Stimulated activated CD8-positive, alpha-beta memory T cell treated with anti-CD3 and anti-CD28 coated beads, Interleukin-7, amount 100 ng/mL, for 4 hours (primary cell): Measurements from ENCODE around the gene CROCC2.

Experiments
- DNase-seq, 2 donors: peaks; one replicate each; pipeline ENCODE4 v3.0.0-alpha.2; 2020; ENCODE audit warnings: low read depth in 2 of 2

CROCC2 gene

DNA sequence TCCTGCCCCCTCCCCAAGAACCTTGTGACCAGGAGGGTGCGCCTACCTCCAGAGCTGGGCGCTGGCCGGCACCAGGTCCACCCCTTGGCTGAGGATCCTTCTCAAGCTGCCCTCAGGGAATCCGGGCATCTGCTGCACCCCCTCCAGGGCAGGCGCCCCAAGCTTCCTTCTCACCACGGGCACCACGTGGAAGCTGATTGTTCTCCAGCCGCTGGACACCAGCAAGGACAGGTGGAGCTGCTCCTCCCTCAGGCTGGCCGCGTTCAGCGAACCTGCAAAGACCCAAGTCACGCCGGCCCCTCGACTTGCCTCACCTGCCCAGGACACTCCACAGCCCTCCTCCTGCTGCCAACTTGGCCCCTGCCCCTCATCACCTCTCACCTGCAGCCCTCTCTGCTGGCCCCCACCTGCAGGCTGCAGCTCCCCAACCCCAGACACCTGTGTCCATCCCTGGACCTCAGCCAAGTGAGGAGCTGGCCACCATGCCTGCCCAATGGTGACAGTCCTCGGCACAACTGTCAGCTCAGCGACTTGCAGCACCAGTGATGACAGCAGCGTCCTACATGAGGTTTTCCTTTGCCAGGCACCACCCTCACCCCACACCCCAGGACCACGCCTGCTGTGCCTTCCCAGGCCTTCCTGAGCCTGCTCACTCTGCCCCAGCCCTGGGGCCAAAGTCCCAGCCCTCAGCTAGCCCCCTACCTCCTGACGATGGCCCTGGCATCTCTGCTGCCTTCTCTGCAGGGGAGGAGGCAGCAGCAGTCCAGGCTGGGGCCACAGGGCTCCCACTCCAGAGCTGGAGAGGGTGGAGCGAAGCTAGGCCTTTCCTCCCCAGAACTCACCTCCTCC, 14.4 kb upstream of the CROCC2 start:
- no peak for DNase-seq

DNA sequence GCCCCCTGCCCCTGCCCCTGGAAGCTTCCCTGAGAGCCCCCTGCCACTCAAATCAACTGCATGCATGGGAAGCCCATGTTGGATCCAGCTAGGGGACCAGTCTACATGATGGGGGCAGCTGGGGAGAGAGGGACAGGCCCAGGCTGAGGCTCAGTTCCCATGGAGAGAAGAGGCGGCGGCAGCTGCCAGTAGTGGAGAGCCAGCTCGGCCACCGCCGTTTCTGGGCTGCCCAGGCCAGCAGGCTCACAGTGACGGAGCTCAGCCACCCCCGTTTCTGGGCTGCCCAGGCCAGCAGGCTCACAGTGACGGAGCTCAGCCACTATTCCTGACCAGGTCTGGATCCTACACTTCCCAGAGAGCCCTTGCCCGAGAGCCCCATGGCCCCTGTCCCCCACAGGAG, 13.8 kb upstream of the CROCC2 start:
- DNase-seq = no peak

DNA sequence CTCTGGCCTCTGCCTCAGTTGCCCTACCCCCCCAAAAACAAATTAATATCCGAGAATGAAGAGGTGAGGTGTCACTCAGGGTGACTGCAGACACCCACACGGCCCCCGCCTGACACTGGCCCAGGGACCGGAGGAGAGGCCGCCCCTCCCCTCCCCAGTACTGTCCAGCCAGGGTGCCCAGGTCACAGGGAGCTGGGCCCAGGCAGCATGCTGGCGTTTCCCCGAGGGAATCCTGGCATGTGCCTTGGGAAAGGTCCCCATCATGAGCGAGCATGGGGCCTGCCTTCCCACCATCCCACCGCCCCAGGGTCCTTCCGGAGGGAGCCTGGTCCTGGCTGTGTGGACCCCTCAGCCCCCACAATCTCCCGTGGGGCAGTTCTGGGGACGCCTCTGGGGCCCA, 13.2 kb upstream of the CROCC2 start:
- no peak for DNase-seq

DNA sequence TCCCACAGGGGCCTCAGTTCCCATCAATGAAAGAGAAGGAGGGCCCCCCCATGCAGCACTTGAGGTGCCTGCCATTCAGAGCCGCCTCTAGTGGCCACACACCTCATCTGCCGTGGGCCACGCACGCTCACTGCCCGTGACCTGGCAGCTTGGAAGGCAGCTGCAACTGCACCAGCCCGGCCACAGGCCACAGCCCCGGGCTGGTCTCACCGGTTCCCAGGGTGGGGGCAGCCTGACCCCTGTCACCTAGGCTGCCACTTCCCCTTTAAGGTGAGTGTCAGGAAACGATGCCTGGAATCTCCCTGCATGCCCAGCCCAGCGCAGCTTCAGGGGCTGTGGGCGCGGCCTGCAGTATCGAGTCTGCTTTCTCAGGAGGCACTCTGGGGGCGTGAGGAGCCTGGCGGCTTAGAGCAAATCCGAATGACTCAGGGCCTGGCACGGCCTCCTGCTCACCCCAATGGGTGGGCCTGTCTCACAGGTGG, 12.7 kb upstream of the CROCC2 start:
- DNase-seq = peak in 1 of 2 donors; percentile 46

DNA sequence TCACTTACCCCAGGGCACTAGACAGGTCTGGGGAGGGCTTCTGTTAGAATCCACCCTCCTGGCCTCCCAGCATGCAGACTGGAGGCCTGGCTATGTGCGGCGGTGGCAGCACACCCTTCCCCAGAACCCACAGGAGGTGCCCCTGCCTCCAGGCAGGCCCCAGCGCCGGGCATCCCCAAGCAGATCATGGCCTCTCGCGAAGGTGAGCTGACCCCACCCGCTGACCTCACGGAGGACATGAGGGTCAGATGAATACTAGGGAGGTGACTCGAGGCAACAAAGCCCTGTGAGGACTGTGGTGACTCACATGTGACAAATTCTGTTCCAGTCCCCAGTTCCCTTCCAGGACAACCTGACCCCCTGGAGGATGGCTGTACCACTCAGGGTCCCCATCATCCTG, 12.1 kb upstream of the CROCC2 start:
- no peak for DNase-seq

DNA sequence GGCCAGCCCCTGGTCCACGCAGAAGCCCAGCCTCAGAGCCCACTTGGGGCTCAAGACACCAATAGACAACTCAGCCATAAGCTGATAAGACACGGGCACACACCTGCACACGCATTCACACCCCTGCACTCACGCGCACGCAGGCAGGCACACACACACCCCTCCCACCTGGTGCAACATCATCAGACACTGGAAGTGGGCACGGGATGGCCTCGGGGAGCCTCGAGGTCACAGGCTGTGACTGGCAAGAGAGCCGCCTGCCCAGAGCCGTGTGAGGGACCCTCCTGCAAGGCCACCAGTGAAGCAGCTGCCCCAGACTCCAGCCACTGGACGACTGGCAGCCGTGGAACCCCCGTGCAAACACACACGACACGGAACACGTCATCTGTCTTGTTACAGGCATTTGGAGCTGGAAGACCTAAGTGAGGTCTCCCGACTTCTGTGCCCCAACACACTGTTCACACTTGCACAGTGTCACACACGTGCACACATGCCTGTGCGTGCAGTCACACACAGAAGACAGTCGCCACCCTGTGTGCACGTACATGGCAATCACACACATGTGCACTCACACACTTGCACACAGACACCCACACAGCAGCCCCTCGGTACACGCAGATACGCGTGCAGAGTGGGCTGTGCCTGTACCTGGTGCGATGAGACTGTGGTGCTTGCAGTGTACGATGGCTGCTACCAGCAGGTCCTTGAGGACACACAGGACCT, 11.1 kb upstream of the CROCC2 start:
- no peak for DNase-seq

DNA sequence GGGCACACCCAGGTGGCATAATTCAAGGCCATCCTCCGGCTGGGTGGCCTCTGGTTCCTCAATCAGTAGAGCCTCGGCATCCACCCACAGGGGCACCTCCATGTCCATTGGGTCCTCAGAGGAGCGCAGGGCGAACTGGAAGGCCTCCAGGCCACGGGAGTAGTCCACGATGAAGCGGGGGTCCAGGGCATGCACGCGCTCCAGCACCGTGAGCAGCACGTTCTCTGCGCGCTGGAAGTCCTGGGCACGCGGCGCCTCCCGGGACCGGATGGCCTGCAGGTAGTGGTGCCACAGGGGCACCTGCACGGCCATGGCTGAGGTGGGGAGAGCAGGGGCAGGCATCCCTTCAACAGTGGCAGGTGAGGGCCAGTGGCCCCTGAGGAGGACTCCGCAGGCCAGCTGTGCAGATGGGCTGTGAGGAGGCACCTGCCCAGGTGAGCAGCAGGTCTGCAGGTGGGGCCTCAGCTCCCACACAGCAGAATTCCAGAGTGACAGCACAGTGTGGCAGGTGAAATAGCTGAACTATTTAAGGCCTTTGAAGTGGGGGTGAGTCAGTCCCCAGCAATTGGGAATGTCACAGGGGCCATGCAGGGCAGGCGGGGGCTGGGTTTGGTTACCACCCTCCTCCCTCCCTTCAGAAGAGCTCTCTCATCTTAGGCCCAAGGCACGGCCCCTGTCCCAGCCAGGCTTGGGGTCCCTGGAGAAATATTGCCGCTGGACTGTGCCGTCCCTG, 10.3 kb upstream of the CROCC2 start, which contains the start of gene MAB21L4:
Gene MAB21L4, minus strand, starts transcription at position 501 of the 733 bp plus-strand sequence. Its CDS starts 159 bp downstream, at position 342.
- DNase-seq = no peak

DNA sequence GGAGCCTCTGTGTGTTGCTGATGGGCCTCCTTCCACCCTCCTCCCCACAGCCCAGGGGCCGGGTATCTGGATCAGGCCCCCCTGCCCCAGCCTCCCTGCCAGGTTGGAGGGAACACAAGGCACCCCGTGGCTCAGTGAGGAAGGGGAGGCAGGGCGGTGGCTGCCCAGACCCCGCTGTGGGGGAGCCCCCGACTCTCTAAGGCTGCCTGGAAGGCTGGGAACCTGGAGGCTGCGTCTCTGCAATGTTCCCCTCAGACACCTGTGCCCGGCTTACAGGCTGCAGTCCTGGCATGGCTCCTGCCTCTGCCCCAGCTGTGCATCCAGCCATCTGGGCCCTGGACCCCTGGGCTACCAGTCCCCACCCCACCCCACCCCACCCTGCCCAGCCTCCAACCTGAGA, 9.7 kb upstream of the CROCC2 start:
- no peak for DNase-seq

DNA sequence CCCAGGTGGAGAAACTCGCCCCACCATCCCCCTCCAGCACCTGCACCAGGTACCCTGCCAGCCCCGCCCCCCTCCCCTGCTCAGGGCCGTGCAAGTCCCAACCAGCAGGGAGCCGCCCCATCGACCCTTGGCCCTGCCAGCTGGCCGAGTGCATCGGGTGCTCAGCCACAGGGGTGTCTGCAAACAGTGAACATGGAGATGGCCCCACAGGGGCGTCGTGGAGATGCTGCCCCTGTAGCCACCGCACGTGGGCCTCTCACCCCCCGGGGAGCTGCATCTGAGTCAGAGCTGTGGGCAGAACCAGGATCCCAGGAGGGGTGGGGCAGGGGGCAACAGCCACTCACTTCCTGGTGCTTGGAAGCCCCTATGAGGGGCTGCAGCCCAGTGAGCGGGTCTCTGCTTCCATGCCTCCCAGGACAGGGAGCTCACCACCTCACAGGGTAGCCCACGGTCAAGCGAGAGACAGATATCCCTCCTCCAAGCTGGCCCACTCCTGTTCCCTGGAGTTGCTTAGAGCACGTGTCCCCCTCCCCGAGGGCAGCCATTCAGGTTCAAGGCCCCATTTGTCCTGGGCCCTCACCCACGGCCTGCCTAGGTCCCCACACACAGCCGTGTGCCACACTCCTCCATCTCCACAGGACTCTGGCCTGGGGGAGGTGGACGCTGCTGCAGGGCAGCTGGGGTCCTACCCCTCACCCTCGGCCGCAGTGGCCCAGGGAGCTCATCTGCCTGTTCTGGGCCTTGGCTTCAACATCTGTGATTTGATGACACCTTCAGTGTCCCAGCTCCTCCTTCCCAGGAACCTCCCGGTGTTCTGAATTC, 9.1 kb upstream of the CROCC2 start:
- DNase-seq = no peak

DNA sequence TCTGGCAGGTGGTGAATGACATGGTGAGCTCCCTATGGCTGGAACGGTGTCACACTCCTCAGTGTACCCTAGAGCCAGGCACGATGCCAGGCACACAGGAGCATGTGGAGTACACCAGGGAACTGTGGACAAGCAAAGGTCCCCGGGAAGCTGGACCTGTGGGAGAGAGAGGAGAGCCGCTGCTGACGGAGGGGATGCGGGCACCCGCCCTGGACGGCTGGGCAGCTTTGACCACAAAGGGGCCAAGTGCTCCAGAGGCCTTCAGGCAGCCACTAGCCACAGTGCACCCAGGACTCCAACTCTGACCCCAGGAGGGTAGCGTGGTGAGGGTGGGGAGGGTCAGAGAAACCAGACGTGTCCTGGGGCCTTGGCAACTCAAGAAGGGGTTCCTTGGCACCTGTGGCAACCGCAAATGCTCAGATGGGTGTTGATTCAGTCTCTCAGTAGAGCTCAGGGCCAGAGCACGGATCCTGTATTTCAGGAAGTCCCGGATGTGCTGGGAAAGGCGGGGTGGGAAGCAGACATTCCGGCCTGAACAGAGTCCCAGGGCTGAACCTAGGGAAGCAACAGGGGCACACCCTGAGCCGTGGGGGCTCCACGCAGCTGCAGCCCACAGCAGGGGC, 7.9 kb upstream of the CROCC2 start:
- no peak for DNase-seq

DNA sequence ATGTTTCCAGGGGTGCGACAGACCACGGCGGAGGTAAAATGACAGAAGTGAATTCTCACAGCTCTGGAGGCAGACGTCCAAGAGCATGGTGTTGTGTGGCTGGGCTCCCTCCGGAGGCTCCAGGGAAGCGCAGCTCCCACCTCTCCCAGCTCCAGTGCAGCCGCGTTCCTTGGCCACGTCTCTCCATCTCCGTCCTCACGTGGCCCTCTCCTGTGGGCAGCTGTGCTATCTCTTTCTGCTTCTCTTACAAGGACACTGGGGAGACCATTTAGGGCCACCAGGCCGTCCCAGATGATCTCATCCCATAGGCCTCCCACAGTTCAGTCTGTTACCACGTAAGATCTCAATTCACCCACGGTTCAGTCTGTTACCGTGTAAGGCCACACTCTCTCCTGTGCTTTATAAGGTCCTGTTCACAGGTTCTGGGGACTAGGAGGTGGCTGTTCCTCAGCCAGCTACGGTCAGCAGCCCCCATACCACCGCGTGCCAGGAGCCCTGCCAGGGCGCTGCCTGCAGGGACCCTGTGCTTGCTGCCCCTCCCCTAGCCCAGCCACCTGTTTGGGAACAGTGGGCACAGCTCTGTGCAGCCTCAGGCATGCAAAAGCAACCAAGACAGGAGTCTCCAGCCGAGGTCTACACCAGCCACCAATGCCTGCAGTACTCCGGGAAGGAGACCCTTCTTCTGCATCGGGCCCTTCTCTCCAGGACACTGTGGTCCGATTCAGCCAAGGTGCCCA, 7.2 kb upstream of the CROCC2 start:
- no peak for DNase-seq

DNA sequence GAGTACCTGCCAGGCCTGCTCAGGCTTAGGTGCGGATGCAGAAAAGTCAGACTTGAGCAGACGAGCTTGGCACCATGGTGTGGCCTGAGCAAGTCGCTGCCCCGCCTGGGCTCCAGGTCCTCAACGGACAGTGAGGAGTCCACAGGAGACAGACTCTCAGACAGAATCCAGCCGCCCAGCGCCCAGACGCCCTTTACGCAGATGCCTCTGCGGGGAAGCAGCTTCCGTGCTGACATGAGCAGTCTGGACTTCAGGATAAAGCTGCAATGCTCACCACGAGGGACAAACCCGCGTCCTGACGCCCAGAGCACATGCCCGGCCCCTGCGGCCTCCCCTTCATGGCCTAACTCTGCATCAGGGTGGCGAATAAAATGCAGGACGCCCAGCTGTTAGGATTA, 6.7 kb upstream of the CROCC2 start:
- no peak for DNase-seq

DNA sequence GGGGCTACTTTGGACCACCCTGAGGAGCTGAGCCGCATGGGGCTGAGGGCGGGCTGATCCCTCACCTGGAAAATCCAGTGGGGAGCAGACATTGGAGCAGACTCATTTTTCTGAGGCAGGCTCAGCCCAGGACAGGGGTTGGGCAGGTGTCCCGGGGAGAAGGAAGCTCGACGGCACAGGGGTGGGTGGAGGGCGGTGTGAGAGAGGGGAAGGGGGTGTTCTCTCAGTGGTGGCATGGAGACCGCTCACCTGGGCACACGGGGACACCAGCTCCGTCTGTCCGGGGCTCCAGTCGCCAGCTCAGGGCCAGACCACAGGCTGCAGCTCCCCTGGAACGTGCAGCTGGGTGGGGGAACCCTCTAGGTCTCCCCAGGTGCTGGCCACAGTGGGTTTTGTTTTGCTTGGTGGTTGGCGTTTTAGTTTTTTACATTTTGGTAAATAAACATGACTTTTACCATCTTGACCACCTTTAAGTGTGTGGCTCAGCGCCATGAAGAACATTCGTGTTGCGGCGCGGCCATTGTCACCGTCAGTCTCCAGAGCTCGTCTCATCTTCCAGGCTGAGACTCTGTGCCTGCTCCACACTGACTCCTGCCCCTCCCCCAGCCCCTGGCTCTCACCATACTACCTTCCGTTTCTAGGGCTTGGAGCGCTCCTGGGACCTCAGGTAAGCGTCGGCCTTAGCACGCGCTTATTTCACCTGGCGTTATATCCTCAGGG, 5.8 kb upstream of the CROCC2 start:
- no peak for DNase-seq

DNA sequence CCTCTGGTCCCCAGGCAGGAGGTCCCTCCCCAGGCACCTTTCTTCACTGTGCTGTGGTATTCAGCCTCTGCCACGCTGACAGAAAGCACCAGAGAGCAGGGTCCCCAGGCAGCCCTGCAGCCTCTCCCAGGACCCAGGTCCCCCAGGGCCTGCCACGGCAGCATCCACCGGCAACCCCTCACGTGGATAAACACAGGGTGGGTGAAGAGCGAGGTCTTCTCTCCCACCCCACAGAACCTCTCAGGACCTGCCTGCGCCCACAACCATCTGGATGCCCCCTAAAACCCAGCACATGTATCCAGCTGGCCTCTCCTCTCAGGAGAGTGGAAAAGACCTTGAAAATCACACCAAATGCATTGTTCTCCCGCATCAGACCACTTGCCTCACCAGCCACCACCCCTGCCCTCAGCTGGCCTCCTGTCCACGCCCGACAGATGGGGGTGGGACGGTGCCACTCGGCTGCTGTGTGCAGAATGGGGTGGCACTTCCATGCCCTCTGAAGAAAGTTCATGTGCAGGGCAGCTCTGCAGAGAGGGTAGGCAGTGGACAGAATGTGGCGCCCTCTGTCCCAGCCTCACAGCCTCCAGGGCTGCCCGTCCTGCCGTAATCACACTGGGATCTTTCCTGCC, 4.0 kb upstream of the CROCC2 start:
- no peak for DNase-seq

DNA sequence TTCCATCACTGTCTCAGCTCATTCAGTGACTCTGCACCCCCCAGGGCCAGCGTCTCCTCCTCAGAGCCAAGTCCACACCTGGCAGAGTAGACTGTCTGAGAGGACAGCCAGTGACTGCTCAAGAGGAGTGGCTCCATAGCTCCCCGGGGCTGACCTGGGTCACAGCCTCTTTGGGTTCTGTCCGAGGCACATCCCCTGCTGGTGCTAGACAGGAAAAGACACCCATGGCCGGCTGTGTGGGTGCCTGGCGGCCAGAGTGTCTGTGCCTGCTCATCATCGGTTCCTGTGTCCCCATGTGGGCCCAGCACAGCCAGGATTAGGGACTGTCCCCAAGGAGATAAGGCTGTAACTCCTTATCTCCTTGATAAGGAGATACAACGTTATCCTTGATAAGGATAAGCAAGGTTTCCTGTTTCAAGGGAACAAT, 3.5 kb upstream of the CROCC2 start:
- no peak for DNase-seq

DNA sequence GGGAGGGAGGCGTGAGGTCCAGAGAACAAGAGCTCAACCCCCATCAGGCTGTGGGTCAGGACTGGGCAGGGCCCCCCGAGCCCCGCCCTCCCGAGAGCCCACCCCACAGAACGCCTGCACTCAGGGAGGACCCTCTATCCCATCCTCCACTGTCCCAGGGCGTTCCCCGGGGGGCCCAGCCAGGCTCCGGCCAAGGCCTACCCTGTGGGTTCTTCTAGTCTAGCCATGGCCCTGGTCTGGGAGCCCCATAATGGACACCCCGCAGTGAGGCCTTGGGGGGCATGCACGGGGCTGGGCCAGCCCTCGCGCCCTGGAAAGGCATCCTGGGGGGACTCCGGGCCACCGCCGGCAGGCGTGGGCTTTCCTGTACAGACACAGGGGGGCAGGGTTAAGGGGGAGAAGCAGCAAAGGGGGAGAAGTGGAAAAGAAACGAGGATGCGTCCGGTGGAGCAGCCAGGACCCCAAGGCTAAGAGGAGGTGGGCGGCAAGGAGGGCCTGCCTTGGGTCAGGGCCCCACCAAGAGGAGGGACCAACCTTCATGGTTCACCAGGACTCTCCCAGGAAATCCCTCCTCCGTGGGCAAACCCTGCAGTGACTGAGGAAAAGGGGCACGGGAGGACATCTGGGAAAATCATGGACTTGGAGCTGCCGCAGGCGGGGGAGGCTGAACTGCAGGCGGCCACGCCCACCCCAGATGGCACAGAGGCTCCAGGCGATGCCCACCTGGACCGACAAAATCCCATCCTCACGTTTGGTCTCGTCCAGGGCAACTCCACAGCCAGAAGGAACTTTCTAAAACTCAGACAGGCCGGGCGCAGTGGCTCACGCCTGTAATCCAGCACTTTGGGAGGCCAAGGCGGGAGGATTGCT, 2.7 kb upstream of the CROCC2 start:
- no peak for DNase-seq

DNA sequence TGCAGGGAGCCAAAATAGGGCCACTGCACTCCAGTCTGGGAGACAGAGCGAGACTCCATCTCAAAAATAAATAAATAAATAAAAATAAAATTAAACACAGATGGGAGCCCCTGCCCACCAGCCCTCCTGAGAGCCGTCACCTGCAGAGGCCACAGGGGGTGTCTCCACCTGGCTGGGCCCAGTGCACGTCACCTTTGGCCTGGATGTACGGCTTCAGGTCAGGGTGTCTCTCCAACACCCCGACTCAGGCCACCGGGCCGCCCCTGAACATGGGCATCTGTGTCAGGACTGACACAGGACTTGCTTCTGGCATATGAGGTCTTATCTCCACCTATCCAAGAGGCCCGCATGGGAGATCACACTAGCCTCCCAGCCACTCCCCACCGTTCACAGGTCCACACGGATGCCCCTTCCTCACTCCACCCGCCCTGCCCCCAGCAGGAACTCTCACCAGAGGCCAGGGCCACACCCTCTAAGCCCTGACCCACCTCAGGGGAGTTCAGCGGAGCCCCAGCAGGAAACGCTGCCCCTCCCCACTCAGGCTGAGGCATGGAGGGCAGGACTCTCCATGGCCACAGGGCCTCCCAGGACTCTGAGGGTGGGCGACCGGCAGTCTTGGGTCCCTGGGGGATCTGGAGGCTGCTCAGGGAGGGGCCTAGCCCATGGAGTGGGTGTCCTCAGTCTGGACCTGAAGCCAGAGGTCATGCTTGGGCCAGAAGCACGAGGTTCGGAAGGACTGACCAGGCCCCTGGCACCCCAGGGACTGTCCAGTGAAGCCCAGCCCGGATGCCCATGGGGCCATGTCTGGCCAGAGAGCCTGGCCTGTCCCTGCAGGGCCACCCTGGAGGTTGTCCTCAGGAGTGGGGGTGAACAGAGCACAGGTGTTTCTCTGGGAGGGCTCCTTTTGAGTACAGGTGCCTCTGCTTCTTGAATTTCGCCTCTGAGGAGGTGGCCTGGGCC, 1.6 kb upstream of the CROCC2 start:
- no peak for DNase-seq
